Measurements from ENCODE around the gene CASD1. TPM values are rescaled to one million over a fixed set of nuclear protein-coding genes. Genes with fewer than 3 reads are reported as not detected.

Gene CASD1
- total and polyA plus RNA-seq, 8 donors, result 24.2 to 72.2 (median 59.6) TPM

DNA sequence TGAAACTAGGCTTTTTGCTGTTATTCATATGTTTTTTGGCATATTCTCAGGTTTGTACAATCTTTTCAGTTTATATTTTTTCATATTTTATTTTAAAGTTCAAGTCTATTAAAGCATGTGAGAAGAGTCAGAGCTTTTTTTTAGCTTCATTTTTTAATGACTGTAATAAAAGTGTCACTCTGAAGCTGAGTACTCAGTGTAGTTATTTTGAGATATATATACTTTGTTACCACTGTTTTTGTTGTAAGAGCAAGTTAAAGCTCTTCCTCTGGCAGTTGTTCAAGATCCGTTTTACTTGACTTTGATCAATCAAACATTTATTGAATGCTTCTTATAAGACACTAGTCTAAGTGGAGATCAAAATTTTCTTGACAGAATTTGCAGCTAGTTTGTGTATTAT lies 37.5 kb downstream of the CASD1 start:
- no peaks in the 10 kb centered on the region for H3K27me3 ChIP-seq
- TF ChIP-seq, protein P1, sequence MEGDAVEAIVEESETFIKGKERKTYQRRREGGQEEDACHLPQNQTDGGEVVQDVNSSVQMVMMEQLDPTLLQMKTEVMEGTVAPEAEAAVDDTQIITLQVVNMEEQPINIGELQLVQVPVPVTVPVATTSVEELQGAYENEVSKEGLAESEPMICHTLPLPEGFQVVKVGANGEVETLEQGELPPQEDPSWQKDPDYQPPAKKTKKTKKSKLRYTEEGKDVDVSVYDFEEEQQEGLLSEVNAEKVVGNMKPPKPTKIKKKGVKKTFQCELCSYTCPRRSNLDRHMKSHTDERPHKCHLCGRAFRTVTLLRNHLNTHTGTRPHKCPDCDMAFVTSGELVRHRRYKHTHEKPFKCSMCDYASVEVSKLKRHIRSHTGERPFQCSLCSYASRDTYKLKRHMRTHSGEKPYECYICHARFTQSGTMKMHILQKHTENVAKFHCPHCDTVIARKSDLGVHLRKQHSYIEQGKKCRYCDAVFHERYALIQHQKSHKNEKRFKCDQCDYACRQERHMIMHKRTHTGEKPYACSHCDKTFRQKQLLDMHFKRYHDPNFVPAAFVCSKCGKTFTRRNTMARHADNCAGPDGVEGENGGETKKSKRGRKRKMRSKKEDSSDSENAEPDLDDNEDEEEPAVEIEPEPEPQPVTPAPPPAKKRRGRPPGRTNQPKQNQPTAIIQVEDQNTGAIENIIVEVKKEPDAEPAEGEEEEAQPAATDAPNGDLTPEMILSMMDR (IDR thresholded peaks at IDR 0.05), result no peak
- H3K27ac ChIP-seq, result no peak overlapping the region
- DNase-seq, result no peak
- ATAC-seq, result no peak
- H3K4me3 ChIP-seq, result no peak overlapping the region
- peaks cover 0 to 9% of the 10 kb centered on the region in 2 donors for H3K36me3 ChIP-seq
- no peaks in the 10 kb centered on the region for H3K4me1 ChIP-seq
- no peaks in the 10 kb centered on the region for H3K9me3 ChIP-seq
- intact Hi-C loops (cut with DNase I), result no loop called here

DNA sequence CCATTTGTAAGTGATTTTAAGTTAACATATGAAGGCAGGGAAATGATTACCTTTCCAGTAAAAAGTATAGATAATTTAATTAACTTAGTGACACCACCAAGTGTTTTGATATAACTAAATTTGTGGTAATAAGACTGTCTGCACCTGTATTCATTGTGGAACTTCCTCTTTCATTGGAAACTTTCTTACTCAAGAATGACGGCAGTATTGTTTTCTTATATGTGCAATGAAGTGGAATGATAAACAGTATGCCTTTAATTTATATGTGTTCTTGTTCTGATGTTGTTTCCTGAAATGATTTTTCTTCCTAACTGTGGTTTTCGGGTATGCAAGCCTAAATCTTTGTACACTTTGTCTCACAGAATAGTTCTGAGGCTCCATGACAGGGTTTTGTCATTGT lies 46.4 kb downstream of the CASD1 start:
- no peak overlapping the region for H3K4me3 ChIP-seq
- H3K27me3 ChIP-seq, result no peaks in the 10 kb centered on the region
- H3K9me3 ChIP-seq, result no peaks in the 10 kb centered on the region
- TF ChIP-seq, protein P1 (IDR thresholded peaks at IDR 0.05), result no peak
- no peaks in the 10 kb centered on the region for H3K4me1 ChIP-seq
- peaks cover 0 to 22% of the 10 kb centered on the region in 2 donors for H3K36me3 ChIP-seq
- intact Hi-C loops (cut with DNase I), result no loop called here
- DNase-seq (no peak), ATAC-seq (no peak)
- no peak overlapping the region for H3K27ac ChIP-seq

DNA sequence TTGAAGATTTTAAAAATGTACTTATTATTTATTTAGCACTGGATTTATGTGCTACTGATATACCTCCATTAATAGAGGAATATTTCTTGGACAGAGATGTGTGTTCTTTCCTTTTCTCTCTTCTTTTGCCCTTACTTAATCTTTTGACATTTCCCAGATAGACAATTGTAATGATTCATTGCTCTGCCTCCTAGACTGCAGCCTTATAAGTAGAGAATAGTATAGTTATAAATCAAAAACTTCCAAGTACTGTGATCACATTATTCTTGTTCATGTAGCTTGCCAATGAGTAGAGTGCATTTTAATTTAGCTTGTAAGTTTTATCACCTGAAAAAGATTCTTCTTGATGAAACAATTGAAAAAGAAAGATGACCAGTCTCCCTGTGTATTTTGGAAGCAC lies 47.6 kb downstream of the CASD1 start:
- no peaks in the 10 kb centered on the region for H3K9me3 ChIP-seq
- ATAC-seq (no peak), DNase-seq (no peak)
- H3K36me3 ChIP-seq, result peaks cover 0 to 20% of the 10 kb centered on the region in 2 donors
- intact Hi-C loops (cut with DNase I), result no loop called here
- no peaks in the 10 kb centered on the region for H3K4me1 ChIP-seq
- TF ChIP-seq, protein P1 (IDR thresholded peaks at IDR 0.05), result no peak
- H3K27ac ChIP-seq, result no peak overlapping the region
- H3K4me3 ChIP-seq, result no peak overlapping the region
- H3K27me3 ChIP-seq, result no peaks in the 10 kb centered on the region

DNA sequence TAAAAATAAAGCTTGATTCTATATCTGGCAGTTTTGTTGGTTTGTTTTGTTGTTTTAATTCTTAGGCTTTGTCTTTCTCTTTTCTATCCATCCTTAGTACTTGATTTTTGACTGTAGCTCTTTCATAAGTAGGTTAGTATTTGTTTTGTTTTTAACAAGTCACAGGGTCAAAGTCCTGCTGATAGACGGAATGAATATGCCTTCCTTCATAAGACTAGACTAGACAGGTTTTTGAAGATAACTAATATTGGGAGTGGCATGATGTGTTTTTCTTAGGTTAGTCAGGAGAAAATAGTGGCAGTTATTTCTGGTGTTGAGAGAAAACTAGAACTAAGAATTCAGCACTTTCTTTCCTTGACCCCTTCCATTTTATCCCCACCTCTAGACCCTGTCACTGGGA lies 50.4 kb downstream of the CASD1 start:
- H3K27ac ChIP-seq, result no peak overlapping the region
- H3K4me1 ChIP-seq, result no peaks in the 10 kb centered on the region
- no peak overlapping the region for H3K4me3 ChIP-seq
- peaks cover 0 to 4% of the 10 kb centered on the region in 2 donors for H3K36me3 ChIP-seq
- ATAC-seq, result no peak
- TF ChIP-seq, protein P1 (IDR thresholded peaks at IDR 0.05), result no peak
- DNase-seq, result no peak
- intact Hi-C loops (cut with DNase I), result no loop called here
- H3K27me3 ChIP-seq, result no peaks in the 10 kb centered on the region
- no peaks in the 10 kb centered on the region for H3K9me3 ChIP-seq

DNA sequence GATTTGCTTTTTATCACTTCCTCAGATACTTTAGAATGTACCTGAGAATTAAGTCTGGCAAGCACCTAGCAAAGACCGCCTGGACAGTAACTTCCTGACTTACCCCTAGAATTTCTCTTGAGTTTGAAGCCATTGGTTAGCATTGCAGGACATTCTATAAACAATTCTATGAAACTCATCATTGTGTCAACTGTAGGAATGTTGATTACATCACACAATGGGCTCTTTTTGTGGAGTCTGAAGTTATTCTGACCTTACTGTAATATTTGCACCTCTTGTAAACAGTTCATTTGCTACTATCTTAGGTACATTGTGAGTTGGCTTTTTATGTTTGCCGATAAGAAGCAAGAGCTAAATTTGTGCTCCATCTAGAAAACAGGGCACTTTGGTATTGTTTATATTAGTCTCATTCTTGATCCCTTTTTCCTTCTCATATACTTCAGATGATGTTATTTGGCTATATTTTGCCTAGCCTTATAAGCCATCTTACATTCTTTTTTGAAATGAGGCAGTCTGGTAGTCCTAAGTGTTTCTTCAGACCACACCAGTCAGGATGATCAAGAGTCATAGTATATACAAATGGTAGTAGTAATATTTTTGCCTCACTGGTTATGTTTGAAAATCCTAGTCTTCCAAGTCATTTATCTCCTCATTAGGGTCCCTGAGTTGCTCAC lies 52.4 kb downstream of the CASD1 start:
- Histone ChIP-seq H3K4me1 (no peaks in the 10 kb centered on the region), H3K27ac (no peak overlapping the region), H3K4me3 (no peak overlapping the region), H3K36me3 (peaks cover 0 to 4% of the 10 kb centered on the region in 2 donors), H3K27me3 (no peaks in the 10 kb centered on the region), H3K9me3 (no peaks in the 10 kb centered on the region)
- intact Hi-C loops (cut with DNase I), result no loop called here
- ATAC-seq (no peak), DNase-seq (no peak)
- TF ChIP-seq, protein P1 (IDR thresholded peaks at IDR 0.05), result no peak
